CD4-positive, alpha-beta T cell treated with Interleukin-2 at 100 ng/mL for 4 hours (primary cell): Measurements from ENCODE around the gene ADTRP.

Experiments
- DNase-seq: peaks from one replicate; pipeline ENCODE4 v3.0.0-alpha.2; 2020; ENCODE audit warnings: low spot score

Gene ADTRP

GRCh38 chr6:11724286-11724685 is 54.3 kb downstream of the ADTRP start:
- no peak for DNase-seq

- DNase-seq: peak; percentile 9
These were observed 55.6 kb downstream of the ADTRP start for GRCh38 chr6:11722805-11723631.

GRCh38 chr6:11722220-11722619 is 56.4 kb downstream of the ADTRP start:
- DNase-seq: peak; percentile 31

GRCh38 chr6:11718463-11718862 is 60.1 kb downstream of the ADTRP start:
- DNase-seq: no peak

GRCh38 chr6:11718031-11718430 is 60.6 kb downstream of the ADTRP start:
- DNase-seq: no peak

GRCh38 chr6:11714798-11715285 is 63.8 kb downstream of the ADTRP start:
- DNase-seq: no peak

GRCh38 chr6:11714116-11714797 is 64.3 kb downstream of the ADTRP start:
- DNase-seq: peak; percentile 66

GRCh38 chr6:11712760-11713159 is 65.8 kb downstream of the ADTRP start:
- DNase-seq: peak; percentile 21

GRCh38 chr6:11711984-11712711 is 66.5 kb downstream of the ADTRP start:
- no peak for DNase-seq

GRCh38 chr6:11711003-11711983 is 67.3 kb downstream of the ADTRP start:
- peak; percentile 32 for DNase-seq

GRCh38 chr6:11710311-11710761 is 68.3 kb downstream of the ADTRP start:
- DNase-seq: peak; percentile 51

GRCh38 chr6:11706171-11706570 is 72.4 kb downstream of the ADTRP start:
- DNase-seq: no peak

GRCh38 chr6:11705483-11705882 is 73.1 kb downstream of the ADTRP start:
- no peak for DNase-seq

GRCh38 chr6:11705069-11705468 is 73.5 kb downstream of the ADTRP start:
- no peak for DNase-seq

- DNase-seq: no peak
These were observed 74.9 kb downstream of the ADTRP start for GRCh38 chr6:11703725-11704124.

GRCh38 chr6:11702500-11703130 is 76.0 kb downstream of the ADTRP start:
- DNase-seq: no peak

- DNase-seq: no peak
These were observed 76.5 kb downstream of the ADTRP start for GRCh38 chr6:11702089-11702488.

GRCh38 chr6:11701573-11701972 is 77.0 kb downstream of the ADTRP start:
- DNase-seq: no peak

GRCh38 chr6:11700118-11700718 is 78.4 kb downstream of the ADTRP start:
- DNase-seq: peak; percentile 59

GRCh38 chr6:11699576-11699975 is 79.0 kb downstream of the ADTRP start:
- DNase-seq: no peak
